HEK293T (cell line): ENCODE data around the gene KLK10.

Experiments
- CTCF ChIA-PET: fragments of 350-600 bp; formaldehyde crosslinking; extraction: SDS; loops from one replicate; lab custom pipeline; 2021; ENCODE audit warnings: antibody characterized with exemption, inconsistent platforms; lab: Yijun Ruan, JAX
- POLR2A ChIA-PET: fragments of 350-600 bp; formaldehyde crosslinking; extraction: SDS; loops from one replicate; lab custom pipeline; 2020; ENCODE audit warnings: antibody characterized with exemption, inconsistent platforms; lab: Yijun Ruan, JAX
- DNase-seq: peaks from one replicate; pipeline ENCODE4 v3.0.0; 2012; ENCODE audit warnings: mixed read lengths; ENCODE audit errors: extremely low spot score
- ARNT ChIP-seq: fragments of 450-650 bp; IDR thresholded peaks from 2 replicates; pipeline ENCODE4 v1.6.1; 2017; ENCODE audit warnings: mild to moderate bottlenecking
- BHLHE40 ChIP-seq: fragments of 450-650 bp; IDR thresholded peaks from 2 replicates; pipeline ENCODE4 v1.6.1; 2016; ENCODE audit warnings: mild to moderate bottlenecking, moderate library complexity, borderline replicate concordance
- CTBP1 ChIP-seq: fragments of 450-650 bp; IDR thresholded peaks from 2 replicates; pipeline ENCODE4 v1.6.1; 2016; ENCODE audit warnings: borderline replicate concordance
- ELF4 ChIP-seq: fragments of 450-650 bp; IDR thresholded peaks from 2 replicates; pipeline ENCODE4 v1.6.1; 2017; ENCODE audit warnings: antibody characterized with exemption
- FOXA1 ChIP-seq: fragments of 450-650 bp; IDR thresholded peaks from 2 replicates; pipeline ENCODE4 v1.6.1; 2016; ENCODE audit warnings: mild to moderate bottlenecking
- FOXK2 ChIP-seq: fragments of 450-650 bp; IDR thresholded peaks from 2 replicates; pipeline ENCODE4 v1.6.1; 2016; ENCODE audit warnings: mild to moderate bottlenecking
- FOXM1 ChIP-seq: fragments of 450-650 bp; IDR thresholded peaks from 2 replicates; pipeline ENCODE4 v1.6.1; 2017; ENCODE audit warnings: mild to moderate bottlenecking, borderline replicate concordance
- HDGF ChIP-seq: fragments of 450-650 bp; IDR thresholded peaks from 2 replicates; pipeline ENCODE4 v1.6.1; 2017; ENCODE audit warnings: antibody characterized with exemption, borderline replicate concordance
- L3MBTL2 ChIP-seq: fragments of 450-650 bp; conservative IDR thresholded peaks from 2 replicates; pipeline ENCODE4 v1.6.1; 2016; ENCODE audit warnings: mild to moderate bottlenecking
- LEF1 ChIP-seq: fragments of 450-650 bp; IDR thresholded peaks from 2 replicates; pipeline ENCODE4 v1.6.1; 2017; ENCODE audit warnings: mild to moderate bottlenecking, borderline replicate concordance
- NFRKB ChIP-seq: fragments of 450-650 bp; IDR thresholded peaks from 2 replicates; pipeline ENCODE4 v1.6.1; 2016; ENCODE audit warnings: mild to moderate bottlenecking, moderate library complexity
- PKNOX1 ChIP-seq: fragments of 450-650 bp; IDR thresholded peaks from 2 replicates; pipeline ENCODE4 v1.6.1; 2016
- SP1 ChIP-seq: fragments of 450-650 bp; IDR thresholded peaks from 2 replicates; pipeline ENCODE4 v1.6.1; 2017
- SUZ12 ChIP-seq: fragments of 450-650 bp; IDR thresholded peaks from 2 replicates; pipeline ENCODE4 v1.6.1; 2016; ENCODE audit warnings: mild to moderate bottlenecking
- TARDBP ChIP-seq: fragments of 450-650 bp; IDR thresholded peaks from 2 replicates; pipeline ENCODE4 v1.6.1; 2016
- ZNF384 ChIP-seq: fragments of 450-650 bp; IDR thresholded peaks from 2 replicates; pipeline ENCODE4 v1.6.1; 2016

The KLK10 gene

GRCh38 chr19:51060336-51060735 lies 40.8 kb upstream of the KLK10 start:
- ChIA-PET CTCF (no interaction called here), POLR2A (no interaction called here)
- DNase-seq = no peak
- TF ChIP-seq FOXK2 (no peak), LEF1 (no peak), FOXM1 (no peak), SUZ12 (no peak), ELF4 (no peak), ZNF384 (no peak), SP1 (no peak), NFRKB (no peak), FOXA1 (no peak)

GRCh38 chr19:51059715-51060114 lies 40.2 kb upstream of the KLK10 start:
- CTCF ChIA-PET = no interaction called here
- TF ChIP-seq L3MBTL2 (no peak), LEF1 (no peak), ARNT (no peak), ELF4 (no peak), SUZ12 (no peak), TARDBP (no peak), CTBP1 (no peak), PKNOX1 (no peak)
- POLR2A ChIA-PET = no interaction called here
- DNase-seq = no peak

- ChIA-PET POLR2A (no interaction called here), CTCF (no interaction called here)
- TF ChIP-seq ARNT (no peak), HDGF (no peak), LEF1 (no peak), CTBP1 (no peak), ELF4 (no peak), L3MBTL2 (no peak), NFRKB (no peak), FOXK2 (no peak), SUZ12 (no peak), FOXA1 (no peak), BHLHE40 (no peak), SP1 (no peak), ZNF384 (no peak), TARDBP (no peak), PKNOX1 (no peak), FOXM1 (no peak)
- no peak for DNase-seq
Measured at GRCh38 chr19:51055866-51056265, 36.4 kb upstream of the KLK10 start.

GRCh38 chr19:51047031-51047335 lies 27.5 kb upstream of the KLK10 start:
- no peak for TF ChIP-seq ZNF384
- no peak for TF ChIP-seq TARDBP
- TF ChIP-seq L3MBTL2 = no peak
- no peak for TF ChIP-seq NFRKB
- TF ChIP-seq FOXM1 = no peak
- no peak for TF ChIP-seq FOXK2
- TF ChIP-seq SP1 = no peak
- no peak for TF ChIP-seq LEF1
- TF ChIP-seq SUZ12 = no peak
- no peak for TF ChIP-seq HDGF
- TF ChIP-seq FOXA1 = no peak
- TF ChIP-seq ARNT = no peak
- TF ChIP-seq CTBP1 = no peak
- no peak for TF ChIP-seq ELF4
- TF ChIP-seq BHLHE40 = no peak
- TF ChIP-seq PKNOX1 = no peak
- POLR2A ChIA-PET = no interaction called here
- DNase-seq = no peak
- CTCF ChIA-PET = no interaction called here

GRCh38 chr19:51044327-51044726 lies 24.8 kb upstream of the KLK10 start:
- ChIA-PET POLR2A (no interaction called here), CTCF (no interaction called here)
- DNase-seq = no peak
- TF ChIP-seq PKNOX1 (no peak), SP1 (no peak), NFRKB (no peak), ARNT (no peak), ELF4 (no peak), L3MBTL2 (no peak), FOXA1 (no peak)

GRCh38 chr19:51043497-51043896 lies 24.0 kb upstream of the KLK10 start:
- ChIA-PET CTCF (interaction anchor here (0.6 to 0.9 kb wide), 2 partner anchors 22 to 113 kb away, joined by 3 read pairs; no protein-coding TSS in a partner anchor), POLR2A (no interaction called here)
- DNase-seq = no peak
- TF ChIP-seq FOXA1 (no peak), L3MBTL2 (no peak), TARDBP (no peak), FOXK2 (no peak), SUZ12 (no peak), HDGF (no peak)
